Activated T-helper 17 cell treated with anti-CD3 and anti-CD28 coated beads, Interleukin-2, amount 50 U/mL, for 72 hours (primary cell): ENCODE results near the gene POLD2. TPM values are rescaled to one million over a fixed set of nuclear protein-coding genes. Genes with fewer than 3 reads are reported as not detected.
A peak's percentile ranks its signal among the peaks of the same experiment; 100 is the strongest.
"Not testable (repeated sequence)": the region's sequence is repeated elsewhere in the genome, so short reads cannot be mapped to it uniquely, and the experiment has no call there.

Experiments used
- ATAC-seq: fragments of 150-1000 bp; cut with Tn5 transposase; replicated peaks from 2 replicates; pipeline ENCODE4 v1.10.0; 2021; ENCODE audit warnings: mild to moderate bottlenecking, moderate library complexity
- H3K27ac Mint-ChIP-seq: one replicate; pipeline ENCODE4 v1.8.0; 2022; ENCODE audit warnings: mixed read lengths
- H3K27me3 Mint-ChIP-seq: one replicate; pipeline ENCODE4 v1.8.0; 2022; ENCODE audit warnings: mixed read lengths
- H3K36me3 Mint-ChIP-seq: one replicate; pipeline ENCODE4 v1.8.0; 2022; ENCODE audit warnings: low read depth, mild to moderate bottlenecking, mixed read lengths
- H3K4me1 Mint-ChIP-seq: one replicate; pipeline ENCODE4 v1.8.0; 2022; ENCODE audit warnings: mixed read lengths
- H3K4me3 Mint-ChIP-seq: one replicate; pipeline ENCODE4 v1.8.0; 2022; ENCODE audit warnings: mild to moderate bottlenecking, mixed read lengths
- H3K9me3 Mint-ChIP-seq: one replicate; pipeline ENCODE4 v1.8.0; 2022; ENCODE audit warnings: mixed read lengths
- total RNA-seq, 2 donors: library from RNA; stranded (reverse); gene quantifications; one replicate each; pipeline ENCODE4 v1.2.3, GENCODE V29; 2022

POLD2 gene
- total RNA-seq, 2 donors from 2014 or later: 114 to 181 TPM

DNA sequence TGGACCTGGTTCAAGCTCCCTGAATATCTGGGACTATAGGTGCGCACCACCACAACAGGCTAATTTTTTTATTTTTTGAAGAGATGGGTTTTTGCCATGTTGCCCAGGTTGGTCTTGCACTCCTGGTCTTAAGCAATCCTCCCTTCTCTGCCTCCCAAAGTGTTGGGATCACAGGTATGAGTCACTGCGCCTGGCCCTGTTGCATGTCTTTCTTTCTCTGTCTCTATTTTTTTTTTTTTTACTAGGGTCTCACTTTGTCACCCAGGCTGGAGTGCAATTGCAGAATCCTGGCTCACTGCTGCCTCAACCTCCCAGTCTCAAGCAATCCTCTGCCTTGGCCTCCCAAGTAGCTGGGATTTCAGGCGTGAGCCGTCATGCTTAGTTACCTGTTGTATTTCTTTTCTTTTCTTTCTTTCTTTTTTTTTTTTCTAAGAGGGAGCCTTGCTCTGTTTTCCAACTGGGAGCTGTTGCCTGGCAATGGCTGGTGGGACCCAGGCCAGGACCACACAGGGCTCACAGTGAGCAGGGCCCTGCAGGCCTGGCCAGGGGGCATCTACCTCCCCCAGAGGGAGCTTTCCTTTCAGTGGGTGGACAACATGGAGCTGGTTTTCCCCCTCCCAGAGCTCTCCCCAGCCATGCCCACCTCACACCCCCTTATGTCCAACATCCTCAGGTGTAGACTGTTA, 11.7 kb upstream of the POLD2 start:
- no peak for ATAC-seq
- Mint-ChIP-seq H3K9me3 (no peaks in the 10 kb centered on the region), H3K27me3 (no peaks in the 10 kb centered on the region), H3K36me3 (no peaks in the 10 kb centered on the region), H3K4me1 (no peaks in the 10 kb centered on the region), H3K4me3 (no peak overlapping the region), H3K27ac (no peak overlapping the region)

GRCh38 chr7:44133295-44133694, 9.9 kb upstream of the POLD2 start:
- Mint-ChIP-seq H3K9me3 (no peaks in the 10 kb centered on the region), H3K4me3 (no peak overlapping the region), H3K36me3 (no peaks in the 10 kb centered on the region), H3K4me1 (no peaks in the 10 kb centered on the region), H3K27me3 (no peaks in the 10 kb centered on the region), H3K27ac (no peak overlapping the region)
- no peak for ATAC-seq

DNA sequence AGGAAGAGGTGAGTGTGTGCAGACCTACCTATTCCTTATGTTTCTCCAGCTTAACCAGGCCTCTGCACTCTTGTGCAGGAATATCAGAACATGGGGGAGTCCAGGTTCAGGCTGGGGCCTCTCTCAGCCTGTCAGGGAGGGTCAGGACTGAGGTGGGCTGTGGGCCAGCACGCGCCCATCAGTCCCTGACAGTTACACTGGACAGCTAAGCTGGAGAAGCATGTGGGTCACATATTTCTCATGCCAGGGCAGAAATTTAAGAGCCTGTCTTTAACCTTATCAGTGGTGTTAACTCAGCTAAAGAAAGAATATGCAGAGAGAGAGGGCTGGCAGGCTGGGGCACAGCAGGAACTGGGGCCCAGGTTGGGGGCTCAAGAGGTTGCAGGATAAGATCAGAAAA, 8.7 kb upstream of the POLD2 start:
- H3K9me3 Mint-ChIP-seq: no peaks in the 10 kb centered on the region
- ATAC-seq: no peak
- no peaks in the 10 kb centered on the region for H3K4me1 Mint-ChIP-seq
- H3K36me3 Mint-ChIP-seq: no peaks in the 10 kb centered on the region
- H3K4me3 Mint-ChIP-seq: no peak overlapping the region
- no peaks in the 10 kb centered on the region for H3K27me3 Mint-ChIP-seq
- H3K27ac Mint-ChIP-seq: peak overlapping the region; percentile 75

DNA sequence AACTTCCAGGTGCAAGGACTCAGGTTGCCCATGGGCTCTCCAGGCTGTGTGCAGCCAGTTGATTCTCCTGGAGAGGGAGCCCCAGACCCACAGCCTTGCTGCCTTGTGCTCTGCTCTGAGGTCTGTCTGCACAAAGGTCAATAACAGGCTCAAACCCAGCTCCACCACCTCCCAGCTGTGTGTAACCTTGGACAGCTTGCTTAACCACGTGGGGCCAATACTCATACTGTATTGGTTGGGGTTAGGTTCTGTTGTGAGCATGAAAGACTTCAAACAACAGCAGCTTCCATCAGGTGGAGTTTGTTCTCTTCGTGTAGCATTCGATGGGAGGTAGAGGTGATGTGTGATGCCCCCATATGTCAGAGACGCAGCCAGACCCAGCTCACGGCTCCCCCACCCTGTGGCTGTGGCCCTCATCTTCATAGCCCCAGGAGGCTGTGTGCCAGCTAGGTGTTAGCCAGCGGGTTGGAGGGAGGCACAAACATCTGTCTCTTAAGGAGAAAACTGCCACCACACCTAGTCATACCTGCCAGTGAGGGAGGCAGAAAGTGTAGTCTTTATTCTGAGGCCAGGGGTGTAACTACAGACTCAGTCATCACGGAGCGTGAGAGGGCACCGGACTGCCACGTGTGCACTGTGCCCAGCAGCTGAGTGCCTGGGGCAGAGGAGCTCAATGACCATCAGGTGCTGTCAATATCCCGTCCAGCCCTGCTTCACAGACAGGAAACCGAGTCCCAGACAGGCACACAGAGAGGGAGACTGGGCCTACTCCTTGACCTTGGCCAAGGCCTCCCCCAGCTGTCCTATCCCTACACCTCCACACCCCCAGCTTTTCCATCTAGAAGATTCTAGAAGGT, 8.1 kb upstream of the POLD2 start:
- Mint-ChIP-seq H3K9me3 (no peaks in the 10 kb centered on the region), H3K36me3 (no peaks in the 10 kb centered on the region), H3K27me3 (no peaks in the 10 kb centered on the region), H3K4me1 (no peaks in the 10 kb centered on the region), H3K4me3 (no peak overlapping the region), H3K27ac (peak overlapping the region; percentile 75)
- ATAC-seq: peak; percentile 19

DNA sequence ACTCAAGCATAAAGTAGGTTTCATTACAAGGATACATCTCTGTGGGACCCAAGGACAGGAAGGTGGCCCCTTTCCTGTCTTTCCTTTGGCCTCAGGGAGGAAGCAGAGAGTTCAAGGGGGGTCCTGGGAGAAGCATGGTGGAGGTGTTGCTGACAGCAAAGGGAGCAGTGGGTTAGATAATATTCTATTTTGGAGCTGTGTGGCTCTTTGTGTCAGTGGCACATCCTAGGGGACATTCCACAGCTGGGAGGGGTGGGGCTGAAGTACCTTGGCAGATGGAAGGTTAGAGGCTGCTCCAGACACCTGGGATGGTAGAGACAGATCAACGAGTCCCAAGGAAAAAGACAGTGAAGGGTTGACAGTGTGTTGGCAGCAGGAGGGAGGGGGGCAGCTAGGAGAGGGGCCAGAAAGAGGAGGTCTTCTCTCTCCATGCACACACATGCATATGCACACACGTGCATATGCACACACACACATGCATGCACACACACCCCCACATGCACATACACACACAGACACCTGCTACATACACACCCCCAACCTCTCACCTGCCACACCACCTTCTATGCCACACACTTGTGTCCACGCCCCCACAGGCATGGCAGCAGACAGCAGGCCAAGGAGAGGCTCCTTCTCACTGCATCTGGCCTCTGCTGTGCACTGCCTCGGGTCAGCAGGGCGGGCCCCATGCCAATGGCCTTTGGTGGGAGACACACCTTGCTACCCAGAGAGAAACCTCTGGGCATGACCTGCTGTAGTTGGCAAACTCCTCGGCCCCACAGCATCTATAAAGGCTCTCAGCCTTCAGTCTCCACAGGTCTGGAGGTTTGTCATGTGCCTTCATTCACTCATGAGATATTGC, 5.6 kb upstream of the POLD2 start:
- H3K36me3 Mint-ChIP-seq: no peaks in the 10 kb centered on the region

DNA sequence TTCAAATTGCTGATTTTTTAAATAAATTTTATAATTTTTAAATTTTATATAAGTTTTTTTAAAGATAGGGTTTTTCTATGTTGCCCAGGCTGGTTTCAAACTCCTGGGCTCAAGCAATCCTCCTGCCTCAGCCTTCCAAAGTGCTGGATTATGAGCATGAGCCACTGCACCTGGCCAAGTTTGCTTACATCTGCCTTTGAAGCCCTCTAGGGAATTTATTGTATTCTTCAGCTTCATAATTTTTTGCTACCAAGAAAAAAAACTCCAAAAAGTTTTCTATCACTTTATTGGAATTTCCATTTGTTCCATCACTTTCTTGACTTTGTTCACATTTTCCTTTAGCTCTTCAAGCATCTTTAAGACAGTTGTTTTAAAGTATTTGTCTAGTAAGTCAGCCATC, 3.8 kb upstream of the POLD2 start:
- Mint-ChIP-seq H3K27me3 (no peaks in the 10 kb centered on the region), H3K4me3 (no peak overlapping the region), H3K27ac (no peak overlapping the region), H3K9me3 (no peaks in the 10 kb centered on the region), H3K4me1 (peaks cover 10% of the 10 kb centered on the region), H3K36me3 (peaks cover 7% of the 10 kb centered on the region)
- ATAC-seq: no peak

More for the DNA sequence above, 5.6 kb upstream of the POLD2 start:
- Mint-ChIP-seq H3K27me3 (no peaks in the 10 kb centered on the region), H3K4me1 (peaks cover 3% of the 10 kb centered on the region), H3K27ac (peak overlapping the region; percentile 54), H3K9me3 (no peaks in the 10 kb centered on the region), H3K4me3 (no peak overlapping the region)
- no peak for ATAC-seq

DNA sequence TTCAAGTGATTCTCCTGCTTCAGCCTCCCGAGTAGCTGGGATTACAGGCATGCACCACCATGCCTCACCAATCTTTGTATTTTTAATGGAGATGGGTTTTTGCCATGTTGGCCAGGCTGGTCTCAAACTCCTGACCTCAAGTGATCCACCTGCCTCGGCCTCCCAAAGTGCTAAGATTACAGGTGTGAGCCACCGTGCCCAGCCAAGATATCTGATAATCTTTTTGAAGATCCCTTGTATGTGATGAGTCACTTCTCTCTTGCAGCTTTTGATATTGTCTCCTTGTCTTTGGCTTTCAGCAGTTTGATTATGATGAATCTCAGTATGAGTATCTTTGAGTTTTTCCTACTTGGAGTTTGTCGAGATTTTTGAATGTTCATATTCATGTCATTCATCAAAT, 3.2 kb upstream of the POLD2 start:
- not testable (repeated sequence) for H3K27me3 Mint-ChIP-seq, H3K9me3 Mint-ChIP-seq, H3K4me3 Mint-ChIP-seq, ATAC-seq, H3K27ac Mint-ChIP-seq
- peaks cover 12% of the 10 kb centered on the region for H3K36me3 Mint-ChIP-seq
- H3K4me1 Mint-ChIP-seq: peaks cover 10% of the 10 kb centered on the region

- H3K4me3 Mint-ChIP-seq: peak overlapping the region; percentile 85
- H3K27ac Mint-ChIP-seq: no peak overlapping the region
- H3K4me1 Mint-ChIP-seq: peaks cover 16% of the 10 kb centered on the region
- no peak for ATAC-seq
- no peaks in the 10 kb centered on the region for H3K27me3 Mint-ChIP-seq
- no peaks in the 10 kb centered on the region for H3K9me3 Mint-ChIP-seq
- H3K36me3 Mint-ChIP-seq: peaks cover 29% of the 10 kb centered on the region
Observed at GRCh38 chr7:44124822-44125202, 1.5 kb upstream of the POLD2 start.

DNA sequence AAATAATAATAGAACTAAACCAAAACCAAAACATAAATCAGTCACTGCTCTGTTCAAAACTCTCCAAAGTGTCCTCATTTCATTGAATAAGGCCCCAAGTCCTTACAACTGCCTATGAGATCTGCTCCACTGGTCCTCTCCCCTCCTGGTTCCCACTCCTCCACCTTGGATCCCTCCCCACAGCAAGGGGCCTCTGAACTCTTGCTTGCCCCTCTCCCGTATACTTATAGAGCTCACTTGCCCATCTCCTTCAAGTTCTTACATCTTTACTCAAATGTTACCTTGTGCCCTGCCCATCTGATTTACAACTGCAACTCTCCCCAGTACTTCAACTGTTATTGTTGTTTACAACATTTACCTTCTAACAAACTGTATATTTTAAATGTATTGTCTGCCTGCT, 819 bp downstream of the POLD2 start:
- Mint-ChIP-seq H3K4me3 (peak overlapping the region; percentile 85), H3K4me1 (peaks cover 23% of the 10 kb centered on the region), H3K27ac (peak overlapping the region; percentile 81), H3K9me3 (no peaks in the 10 kb centered on the region), H3K27me3 (no peaks in the 10 kb centered on the region), H3K36me3 (peaks cover 52% of the 10 kb centered on the region)
- no peak for ATAC-seq

DNA sequence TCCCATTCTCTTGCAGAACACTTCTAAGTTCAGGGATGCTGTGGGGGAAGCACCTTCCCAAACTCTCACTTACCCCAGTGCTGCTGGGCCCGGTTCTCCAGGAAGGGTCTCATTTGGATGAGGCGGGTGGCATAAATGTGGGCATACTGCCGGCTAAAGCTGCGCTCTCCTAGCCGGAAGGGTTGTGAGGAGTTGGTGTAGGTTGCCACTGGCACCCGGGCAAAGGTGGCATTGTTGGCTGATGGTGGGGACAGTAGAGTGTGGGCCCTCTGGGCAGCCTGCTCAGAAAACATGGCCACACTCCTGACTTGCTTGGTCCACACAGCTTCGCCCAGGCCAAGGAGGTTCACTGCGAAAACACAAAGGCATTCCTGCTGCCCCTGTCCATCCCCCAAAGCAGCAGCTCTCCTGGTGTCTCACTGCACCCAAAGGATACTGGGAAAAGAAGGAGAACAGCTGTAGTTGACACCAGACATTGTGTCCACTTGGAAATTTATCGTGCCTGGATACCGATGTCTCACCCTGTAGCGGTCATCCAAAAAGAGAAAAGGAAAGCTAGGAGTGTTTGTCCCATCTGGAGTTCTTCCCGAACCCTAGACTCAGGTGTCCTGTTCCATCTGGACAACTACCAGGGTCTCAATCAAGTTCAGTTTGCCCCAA, 1.5 kb downstream of the POLD2 start:
- Mint-ChIP-seq H3K27me3 (no peaks in the 10 kb centered on the region), H3K4me1 (peaks cover 23% of the 10 kb centered on the region), H3K4me3 (peak overlapping the region; percentile 85), H3K9me3 (no peaks in the 10 kb centered on the region), H3K27ac (peak overlapping the region; percentile 81), H3K36me3 (peaks cover 59% of the 10 kb centered on the region)
- no peak for ATAC-seq

GRCh38 chr7:44120395-44120794, 3.0 kb downstream of the POLD2 start:
- H3K4me3 Mint-ChIP-seq: peak overlapping the region; percentile 15
- H3K4me1 Mint-ChIP-seq: peaks cover 23% of the 10 kb centered on the region
- no peak for ATAC-seq
- no peak overlapping the region for H3K27ac Mint-ChIP-seq
- no peaks in the 10 kb centered on the region for H3K27me3 Mint-ChIP-seq
- H3K36me3 Mint-ChIP-seq: peaks cover 67% of the 10 kb centered on the region
- no peaks in the 10 kb centered on the region for H3K9me3 Mint-ChIP-seq

DNA sequence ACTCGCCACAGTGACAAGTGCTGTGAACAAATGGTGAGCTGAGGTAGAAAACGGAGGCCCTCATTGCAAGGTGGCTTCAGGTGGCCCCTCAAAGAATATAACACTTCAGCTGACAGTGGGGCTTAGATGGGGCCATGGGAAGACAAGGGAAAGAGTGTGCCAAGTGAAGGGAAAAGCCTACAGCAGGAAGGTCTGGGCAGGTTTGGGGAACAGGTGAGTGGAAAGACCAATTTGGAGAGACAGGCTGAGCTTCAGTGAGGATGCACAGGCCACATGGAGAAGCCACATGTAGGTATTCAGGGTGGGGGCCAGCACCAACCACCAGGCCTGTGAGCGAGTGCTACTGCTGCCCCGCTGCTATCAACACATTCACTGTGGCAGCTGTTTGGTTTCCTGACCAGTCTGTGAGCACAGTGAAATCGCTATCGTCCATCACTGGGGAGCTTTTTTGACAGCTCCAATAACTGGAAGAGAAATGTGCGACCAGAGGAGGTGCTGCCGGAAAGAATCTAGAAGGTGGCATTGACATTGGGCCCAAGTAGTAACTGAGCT, 3.4 kb downstream of the POLD2 start:
- no peaks in the 10 kb centered on the region for H3K9me3 Mint-ChIP-seq
- peaks cover 72% of the 10 kb centered on the region for H3K36me3 Mint-ChIP-seq
- H3K27ac Mint-ChIP-seq: no peak overlapping the region
- peak overlapping the region; percentile 15 for H3K4me3 Mint-ChIP-seq
- no peak for ATAC-seq
- peaks cover 23% of the 10 kb centered on the region for H3K4me1 Mint-ChIP-seq
- H3K27me3 Mint-ChIP-seq: no peaks in the 10 kb centered on the region

DNA sequence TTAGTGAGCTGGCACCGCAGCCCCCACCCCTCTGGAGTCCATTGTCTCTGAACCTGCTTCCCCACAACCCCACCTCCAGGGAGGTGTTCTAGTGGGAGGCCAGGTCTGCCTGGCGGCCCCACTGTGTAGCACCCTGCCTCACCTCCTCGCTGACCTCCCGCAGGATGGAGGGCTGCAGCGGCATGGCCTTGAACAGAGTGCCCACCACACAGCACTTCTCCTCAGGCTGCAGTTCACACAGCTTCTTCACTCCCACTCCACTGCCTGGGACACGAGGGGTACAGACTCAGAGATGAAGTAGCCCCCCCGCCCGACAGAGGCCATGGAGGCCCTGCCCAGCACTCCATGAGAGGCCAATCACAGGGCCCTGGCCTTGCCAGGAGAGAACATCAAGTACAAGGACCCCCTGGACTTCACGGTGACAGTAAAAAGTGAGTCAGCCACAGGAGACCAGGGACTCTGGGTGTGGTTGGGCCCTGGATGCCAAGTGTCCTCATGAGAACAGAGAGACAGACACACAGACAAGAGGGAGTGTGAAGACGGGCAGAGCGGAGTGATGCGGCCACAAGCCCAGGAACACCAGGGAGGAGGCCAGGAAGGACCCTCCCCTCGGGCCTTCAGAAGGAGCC, 5.4 kb downstream of the POLD2 start:
- H3K4me1 Mint-ChIP-seq: peaks cover 19% of the 10 kb centered on the region
- no peak overlapping the region for H3K4me3 Mint-ChIP-seq
- no peak for ATAC-seq
- no peaks in the 10 kb centered on the region for H3K27me3 Mint-ChIP-seq
- no peak overlapping the region for H3K27ac Mint-ChIP-seq
- H3K36me3 Mint-ChIP-seq: peaks cover 84% of the 10 kb centered on the region
- no peaks in the 10 kb centered on the region for H3K9me3 Mint-ChIP-seq
